ENCODE results near the gene CCDC47. TPM values are rescaled to one million over a fixed set of nuclear protein-coding genes. Genes with fewer than 3 reads are reported as not detected.

Gene CCDC47
- total RNA-seq, 1 experiment from 2014 or later = 104 TPM

DNA sequence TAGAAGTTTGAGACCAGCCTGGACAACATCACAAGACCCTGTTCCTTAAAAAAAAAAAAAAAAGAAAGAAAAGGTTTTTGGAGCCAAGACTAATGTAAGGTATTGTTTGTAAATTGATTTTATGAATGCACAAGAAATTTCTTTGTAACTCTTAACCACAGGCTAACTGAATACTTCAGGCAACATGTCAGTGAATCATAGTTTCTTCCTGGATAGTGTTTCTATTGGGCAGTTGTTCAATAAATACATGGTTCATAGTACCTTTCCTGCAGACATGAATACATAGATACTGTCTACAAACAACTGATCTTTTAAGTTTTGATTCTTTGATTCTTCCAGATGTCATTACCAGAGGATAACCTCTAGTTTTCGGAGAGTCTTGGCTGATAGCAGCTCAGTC lies 12.2 kb upstream of the CCDC47 start:
- no peaks in the 10 kb centered on the region for H3K4me1 ChIP-seq (ENCODE audit: insufficient read depth, low read length, poor library complexity, severe bottlenecking)
- CTCF ChIA-PET = no interaction called here
- no peak overlapping the region for H3K4me3 ChIP-seq (ENCODE audit: low read depth, low read length, poor library complexity, severe bottlenecking)
- H3K27me3 ChIP-seq (replicated peaks; ENCODE audit: insufficient read depth, low read depth, low read length, poor library complexity) = no peaks in the 10 kb centered on the region
- H3K36me3 ChIP-seq (ENCODE audit: insufficient read depth, low read length, poor library complexity, severe bottlenecking) = peaks cover 51% of the 10 kb centered on the region
- POLR2A ChIA-PET (ENCODE audit: low non-redundant PET) = no interaction called here
- TF ChIP-seq, protein P1, sequence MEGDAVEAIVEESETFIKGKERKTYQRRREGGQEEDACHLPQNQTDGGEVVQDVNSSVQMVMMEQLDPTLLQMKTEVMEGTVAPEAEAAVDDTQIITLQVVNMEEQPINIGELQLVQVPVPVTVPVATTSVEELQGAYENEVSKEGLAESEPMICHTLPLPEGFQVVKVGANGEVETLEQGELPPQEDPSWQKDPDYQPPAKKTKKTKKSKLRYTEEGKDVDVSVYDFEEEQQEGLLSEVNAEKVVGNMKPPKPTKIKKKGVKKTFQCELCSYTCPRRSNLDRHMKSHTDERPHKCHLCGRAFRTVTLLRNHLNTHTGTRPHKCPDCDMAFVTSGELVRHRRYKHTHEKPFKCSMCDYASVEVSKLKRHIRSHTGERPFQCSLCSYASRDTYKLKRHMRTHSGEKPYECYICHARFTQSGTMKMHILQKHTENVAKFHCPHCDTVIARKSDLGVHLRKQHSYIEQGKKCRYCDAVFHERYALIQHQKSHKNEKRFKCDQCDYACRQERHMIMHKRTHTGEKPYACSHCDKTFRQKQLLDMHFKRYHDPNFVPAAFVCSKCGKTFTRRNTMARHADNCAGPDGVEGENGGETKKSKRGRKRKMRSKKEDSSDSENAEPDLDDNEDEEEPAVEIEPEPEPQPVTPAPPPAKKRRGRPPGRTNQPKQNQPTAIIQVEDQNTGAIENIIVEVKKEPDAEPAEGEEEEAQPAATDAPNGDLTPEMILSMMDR (conservative IDR thresholded peaks at IDR 0.05; ENCODE audit: low read depth, low read length) = no peak
- TF ChIP-seq EZH2 (IDR thresholded peaks at IDR 0.05; ENCODE audit: borderline replicate concordance, low read depth, low read length, poor library complexity, severe bottlenecking) = no peak
- no peak overlapping the region for H3K27ac ChIP-seq (ENCODE audit: low read depth, low read length, poor library complexity, severe bottlenecking)
- H3K9me3 ChIP-seq (ENCODE audit: low read depth, low read length, poor library complexity, severe bottlenecking) = no peaks in the 10 kb centered on the region
- no TSS peak for BruUV-seq (replicated peaks)
- intact Hi-C loops (cut with micrococcal nuclease; ENCODE audit: unreplicated experiment) = no loop called here
- DNase-seq (ENCODE audit: low spot score) = no peak

DNA sequence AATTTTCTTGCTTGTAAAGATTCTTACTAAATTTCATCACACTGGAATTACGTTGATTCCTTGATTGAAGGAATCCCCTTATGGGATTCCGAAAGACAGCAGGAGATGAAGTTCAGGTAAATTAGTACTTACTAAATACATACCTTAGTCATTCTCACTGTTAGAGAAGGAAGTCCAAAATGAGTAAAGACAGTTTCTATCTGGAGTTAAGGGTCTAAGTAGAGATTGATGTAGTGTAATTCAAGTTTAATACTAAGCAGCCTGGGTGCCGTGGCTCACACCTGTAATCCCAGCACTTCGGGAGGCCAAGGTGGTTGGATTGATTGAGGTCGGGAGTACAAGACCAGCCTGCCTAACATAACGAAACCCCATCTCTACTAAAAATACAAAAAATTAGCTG lies 10.1 kb upstream of the CCDC47 start:
- Histone ChIP-seq H3K27me3 (replicated peaks; ENCODE audit: insufficient read depth, low read depth, low read length, poor library complexity) (no peaks in the 10 kb centered on the region), H3K9me3 (ENCODE audit: low read depth, low read length, poor library complexity, severe bottlenecking) (no peaks in the 10 kb centered on the region), H3K4me1 (ENCODE audit: insufficient read depth, low read length, poor library complexity, severe bottlenecking) (no peaks in the 10 kb centered on the region), H3K4me3 (ENCODE audit: low read depth, low read length, poor library complexity, severe bottlenecking) (no peak overlapping the region), H3K27ac (ENCODE audit: low read depth, low read length, poor library complexity, severe bottlenecking) (no peak overlapping the region), H3K36me3 (ENCODE audit: insufficient read depth, low read length, poor library complexity, severe bottlenecking) (peaks cover 42% of the 10 kb centered on the region)
- intact Hi-C loops (cut with micrococcal nuclease; ENCODE audit: unreplicated experiment) = loop anchor here (5.0 kb wide), 1 partner anchor 34 kb away; no protein-coding TSS in a partner anchor
- ChIA-PET POLR2A (ENCODE audit: low non-redundant PET) (no interaction called here), CTCF (no interaction called here)
- no TSS peak for BruUV-seq (replicated peaks)
- no peak for DNase-seq (ENCODE audit: low spot score)
- TF ChIP-seq EZH2 (IDR thresholded peaks at IDR 0.05; ENCODE audit: borderline replicate concordance, low read depth, low read length, poor library complexity, severe bottlenecking) = no peak
- TF ChIP-seq, protein P1 (conservative IDR thresholded peaks at IDR 0.05; ENCODE audit: low read depth, low read length) = no peak

DNA sequence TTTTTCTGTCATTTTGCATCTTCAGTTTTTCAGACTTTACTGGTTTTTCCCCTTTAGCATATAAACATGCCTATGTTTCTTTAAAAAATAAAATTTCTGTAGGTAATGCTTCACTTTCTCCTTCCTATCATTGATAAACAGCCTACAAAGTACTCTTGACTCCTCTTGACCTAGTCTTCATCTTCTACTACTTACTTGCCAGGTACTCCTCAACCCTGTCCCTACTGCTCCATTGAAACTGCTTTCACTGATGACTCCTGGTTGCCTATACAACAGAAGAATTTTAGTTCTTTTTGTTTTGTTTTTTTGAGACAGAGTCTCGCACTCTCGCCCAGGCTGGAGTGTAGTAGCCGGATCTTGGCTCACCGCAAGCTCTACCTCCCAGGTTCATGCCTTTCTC lies 7.5 kb upstream of the CCDC47 start:
- ChIA-PET CTCF (no interaction called here), POLR2A (ENCODE audit: low non-redundant PET) (no interaction called here)
- Histone ChIP-seq H3K4me3 (ENCODE audit: low read depth, low read length, poor library complexity, severe bottlenecking) (no peak overlapping the region), H3K9me3 (ENCODE audit: low read depth, low read length, poor library complexity, severe bottlenecking) (no peaks in the 10 kb centered on the region), H3K36me3 (ENCODE audit: insufficient read depth, low read length, poor library complexity, severe bottlenecking) (peaks cover 42% of the 10 kb centered on the region), H3K4me1 (ENCODE audit: insufficient read depth, low read length, poor library complexity, severe bottlenecking) (peaks cover 4% of the 10 kb centered on the region), H3K27ac (ENCODE audit: low read depth, low read length, poor library complexity, severe bottlenecking) (peak overlapping the region; percentile 14), H3K27me3 (replicated peaks; ENCODE audit: insufficient read depth, low read depth, low read length, poor library complexity) (no peaks in the 10 kb centered on the region)
- TF ChIP-seq, protein P1 (conservative IDR thresholded peaks at IDR 0.05; ENCODE audit: low read depth, low read length) = no peak
- TF ChIP-seq EZH2 (IDR thresholded peaks at IDR 0.05; ENCODE audit: borderline replicate concordance, low read depth, low read length, poor library complexity, severe bottlenecking) = no peak
- no peak for DNase-seq (ENCODE audit: low spot score)
- intact Hi-C loops (cut with micrococcal nuclease; ENCODE audit: unreplicated experiment) = loop anchor here (5.0 kb wide), 1 partner anchor 36 kb away; no protein-coding TSS in a partner anchor
- no TSS peak for BruUV-seq (replicated peaks)

All from A673 (cell line).